Astrocyte (in vitro differentiated cells and primary cell): Measurements from ENCODE around the gene LAMB2. TPM values are rescaled to one million over a fixed set of nuclear protein-coding genes. Genes with fewer than 3 reads are reported as not detected.
A peak's percentile ranks its signal among the peaks of the same experiment; 100 is the strongest.

Experiments used
- DNase-seq: peaks from one replicate; pipeline ENCODE4 v3.0.0-alpha.2; 2010; ENCODE audit warnings: low read depth
- FAIRE-seq: peaks from 2 replicates; lab custom pipeline; 2011; peaks lifted over from hg19 to GRCh38; lab: Jason Lieb, UNC
- H2AFZ ChIP-seq: 2 replicates; pipeline ENCODE4 v1.6.0; 2012; ENCODE audit warnings: low read depth, low read length, inconsistent platforms
- H3K27ac ChIP-seq: 2 replicates; pipeline ENCODE4 v1.5.1; 2011; ENCODE audit warnings: low read depth, low read length, inconsistent platforms
- H3K27me3 ChIP-seq: 2 replicates; pipeline ENCODE4 v1.6.0; 2011; ENCODE audit warnings: low read length, inconsistent platforms; ENCODE audit not compliant: insufficient read depth
- H3K36me3 ChIP-seq: 2 replicates; pipeline ENCODE4 v1.5.1; 2011; ENCODE audit warnings: low read length, inconsistent platforms; ENCODE audit not compliant: insufficient read depth
- H3K4me1 ChIP-seq: 2 replicates; pipeline ENCODE4 v1.5.1; 2011; ENCODE audit warnings: low read length, inconsistent platforms; ENCODE audit not compliant: insufficient read depth
- H3K4me2 ChIP-seq: 2 replicates; pipeline ENCODE4 v1.6.0; 2012; ENCODE audit warnings: low read length, inconsistent platforms
- H3K4me3 ChIP-seq: 2 replicates; pipeline ENCODE4 v1.5.1; 2011; ENCODE audit warnings: low read depth, mild to moderate bottlenecking, low read length, inconsistent platforms; ENCODE audit not compliant: insufficient read depth
- H3K79me2 ChIP-seq: 2 replicates; pipeline ENCODE4 v1.6.0; 2012; ENCODE audit warnings: mild to moderate bottlenecking, low read length, inconsistent platforms; ENCODE audit not compliant: insufficient read depth
- H3K9ac ChIP-seq: 2 replicates; pipeline ENCODE4 v1.6.0; 2012; ENCODE audit warnings: mild to moderate bottlenecking, low read length, inconsistent platforms
- H3K9me3 ChIP-seq: 2 replicates; pipeline ENCODE4 v1.5.1; 2012; ENCODE audit warnings: low read depth, mild to moderate bottlenecking, low read length, inconsistent platforms; ENCODE audit not compliant: insufficient read depth
- H4K20me1 ChIP-seq: 2 replicates; pipeline ENCODE4 v1.6.0; 2012; ENCODE audit warnings: low read length, inconsistent platforms; ENCODE audit not compliant: insufficient read depth
- H3K27ac Mint-ChIP-seq: one replicate; pipeline ENCODE4 v1.8.0; 2021; ENCODE audit warnings: mild to moderate bottlenecking, mixed read lengths; ENCODE audit not compliant: unreplicated experiment
- H3K27me3 Mint-ChIP-seq: one replicate; pipeline ENCODE4 v1.8.0; 2021; ENCODE audit warnings: low read depth, mixed read lengths; ENCODE audit not compliant: unreplicated experiment
- H3K36me3 Mint-ChIP-seq: one replicate; pipeline ENCODE4 v1.8.0; 2021; ENCODE audit warnings: low read depth, mixed read lengths; ENCODE audit not compliant: unreplicated experiment
- H3K4me1 Mint-ChIP-seq: one replicate; pipeline ENCODE4 v1.8.0; 2021; ENCODE audit warnings: low read depth, mixed read lengths; ENCODE audit not compliant: unreplicated experiment
- H3K4me3 Mint-ChIP-seq: one replicate; pipeline ENCODE4 v1.8.0; 2021; ENCODE audit warnings: mild to moderate bottlenecking, moderate library complexity, mixed read lengths; ENCODE audit not compliant: unreplicated experiment
- H3K9me3 Mint-ChIP-seq: one replicate; pipeline ENCODE4 v1.8.0; 2021; ENCODE audit warnings: mild to moderate bottlenecking, mixed read lengths; ENCODE audit not compliant: unreplicated experiment
- CTCF ChIP-seq: IDR thresholded peaks from 2 replicates; pipeline ENCODE4 v1.5.1; 2011; ENCODE audit warnings: low read depth, mild to moderate bottlenecking, inconsistent platforms, low read length, moderate library complexity; ENCODE audit not compliant: insufficient read depth
- EZH2 ChIP-seq: IDR thresholded peaks from 2 replicates; pipeline ENCODE4 v1.6.1; 2012; ENCODE audit warnings: mild to moderate bottlenecking, low read length, inconsistent platforms; ENCODE audit not compliant: insufficient read depth
- total RNA-seq: library from RNA; stranded (reverse); gene quantifications from 2 replicates; pipeline ENCODE4 v1.2.1, GENCODE V29; 2021

LAMB2 gene
- total RNA-seq, 1 donor from 2014 or later: 344 TPM

GRCh38 chr3:49124991-49125670 is 7.7 kb downstream of the LAMB2 start:
- peaks cover 68% of the 10 kb centered on the region for H4K20me1 ChIP-seq
- H3K27ac ChIP-seq: no peak overlapping the region
- Mint-ChIP-seq H3K4me3 (no peak overlapping the region), H3K9me3 (no peaks in the 10 kb centered on the region), H3K27ac (peak overlapping the region; percentile 53), H3K36me3 (peaks cover 27% of the 10 kb centered on the region), H3K27me3 (no peaks in the 10 kb centered on the region), H3K4me1 (peaks cover under 1% of the 10 kb centered on the region)
- no peak for DNase-seq
- no peak overlapping the region for H3K4me2 ChIP-seq
- no peak for FAIRE-seq
- H3K27me3 ChIP-seq: no peaks in the 10 kb centered on the region
- no peak overlapping the region for H3K9ac ChIP-seq
- H3K9me3 ChIP-seq: no peaks in the 10 kb centered on the region
- peaks cover 2% of the 10 kb centered on the region for H3K4me1 ChIP-seq
- H2AFZ ChIP-seq: no peak overlapping the region
- TF ChIP-seq EZH2 (no peak), CTCF (no peak)
- peaks cover 25% of the 10 kb centered on the region for H3K79me2 ChIP-seq
- no peak overlapping the region for H3K4me3 ChIP-seq
- H3K36me3 ChIP-seq: peaks cover 39% of the 10 kb centered on the region

- Histone ChIP-seq H4K20me1 (peaks cover 58% of the 10 kb centered on the region), H3K27me3 (no peaks in the 10 kb centered on the region), H3K4me2 (no peak overlapping the region), H3K4me3 (no peak overlapping the region), H3K27ac (no peak overlapping the region), H3K9ac (no peak overlapping the region), H3K4me1 (peaks cover 11% of the 10 kb centered on the region), H2AFZ (no peak overlapping the region), H3K79me2 (peaks cover 25% of the 10 kb centered on the region), H3K36me3 (peaks cover 39% of the 10 kb centered on the region), H3K9me3 (no peaks in the 10 kb centered on the region)
- Mint-ChIP-seq H3K36me3 (peaks cover 25% of the 10 kb centered on the region), H3K9me3 (no peaks in the 10 kb centered on the region), H3K4me3 (no peak overlapping the region), H3K27ac (no peak overlapping the region), H3K4me1 (peaks cover 6% of the 10 kb centered on the region), H3K27me3 (no peaks in the 10 kb centered on the region)
- TF ChIP-seq CTCF (no peak), EZH2 (no peak)
- DNase-seq (no peak), FAIRE-seq (no peak)
Measured at GRCh38 chr3:49124203-49124602, 8.6 kb downstream of the LAMB2 start.

GRCh38 chr3:49123687-49124086 is 9.2 kb downstream of the LAMB2 start:
- Histone ChIP-seq H3K4me2 (no peak overlapping the region), H3K79me2 (peaks cover 25% of the 10 kb centered on the region), H3K4me3 (no peak overlapping the region), H3K36me3 (peaks cover 41% of the 10 kb centered on the region), H3K9ac (no peak overlapping the region), H2AFZ (no peak overlapping the region), H3K27ac (no peak overlapping the region), H4K20me1 (peaks cover 53% of the 10 kb centered on the region), H3K4me1 (peaks cover 14% of the 10 kb centered on the region), H3K9me3 (no peaks in the 10 kb centered on the region), H3K27me3 (no peaks in the 10 kb centered on the region)
- no peak for TF ChIP-seq CTCF
- TF ChIP-seq EZH2: no peak
- DNase-seq: no peak
- Mint-ChIP-seq H3K27ac (no peak overlapping the region), H3K4me3 (no peak overlapping the region), H3K36me3 (peaks cover 21% of the 10 kb centered on the region), H3K27me3 (no peaks in the 10 kb centered on the region), H3K4me1 (peaks cover 8% of the 10 kb centered on the region), H3K9me3 (no peaks in the 10 kb centered on the region)
- no peak for FAIRE-seq
